GM12892 (cell line): ENCODE measurements around the gene NELFE.
"Not testable (repeated sequence)": the region's sequence is repeated elsewhere in the genome, so short reads cannot be mapped to it uniquely, and the experiment has no call there.

Source experiments
- POLR2A ChIP-seq: IDR thresholded peaks from 2 replicates; pipeline ENCODE4 v1.6.1; 2011; ENCODE audit warnings: low read depth, low read length, control low read depth
- POLR2AphosphoS5 ChIP-seq: IDR thresholded peaks from 2 replicates; pipeline ENCODE4 v1.6.1; 2011; ENCODE audit warnings: low read depth, low read length, control low read depth
- TAF1 ChIP-seq: IDR thresholded peaks from 2 replicates; pipeline ENCODE4 v1.6.1; 2011; ENCODE audit warnings: low read depth, mild to moderate bottlenecking, control low read depth, low read length, borderline replicate concordance

DNA sequence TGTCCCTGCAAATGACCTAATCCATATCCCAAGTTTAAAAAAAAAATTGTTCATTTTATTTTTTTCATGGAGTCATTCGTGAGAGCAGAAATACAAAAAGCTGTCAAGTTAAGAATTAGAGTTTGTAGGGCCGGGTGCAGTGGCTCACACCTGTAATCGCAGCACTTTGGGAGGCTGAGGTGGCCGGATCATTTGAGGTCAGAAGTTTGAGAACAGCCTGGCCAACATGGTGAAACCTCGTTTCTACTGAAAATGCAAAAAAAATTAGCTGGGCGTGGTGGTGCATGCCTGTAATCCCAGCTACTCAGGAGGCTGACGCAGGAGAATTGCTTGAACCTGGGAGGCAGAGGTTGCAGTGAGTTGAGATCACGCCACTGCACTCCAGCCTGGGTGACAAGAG is 52.0 kb downstream of the NELFE start:
- not testable (repeated sequence) for TF ChIP-seq POLR2A, TAF1, POLR2AphosphoS5
